ENCODE data around the gene PRKRIP1.
"Not testable (repeated sequence)": the region's sequence is repeated elsewhere in the genome, so short reads cannot be mapped to it uniquely, and the experiment has no call there.

GRCh38 chr7:102381696-102382425 is 14.3 kb upstream of the PRKRIP1 start:
- TF ChIP-seq CTCF (IDR thresholded peaks at IDR 0.05); POLR2AphosphoS5 (IDR thresholded peaks at IDR 0.05; ENCODE audit: low read depth, low read length); REST (IDR thresholded peaks at IDR 0.05; ENCODE audit: insufficient read depth in 1 of 2, low read depth in 2 of 2, low read length in 1 of 2): not testable (repeated sequence)

Measured in Panc1 (cell line).